ENCODE data around the gene NCKAP5. TPM values are rescaled to one million over a fixed set of nuclear protein-coding genes. Genes with fewer than 3 reads are reported as not detected.
"Not testable (repeated sequence)": the region's sequence is repeated elsewhere in the genome, so short reads cannot be mapped to it uniquely, and the experiment has no call there.

Gene NCKAP5
- total RNA-seq, 1 experiment from 2014 or later, result 3.4 TPM

- DNase-seq (ENCODE audit: low read depth), result no peak
- in situ Hi-C loops (cut with HindIII; ENCODE audit: low pct_unique_long_range_greater_than_20kb, low sequenced_read_pairs), result no loop called here
Measured at GRCh38 chr2:132850688-132851087, 717.6 kb downstream of the NCKAP5 start.

GRCh38 chr2:132849118-132849517 lies 719.1 kb downstream of the NCKAP5 start:
- in situ Hi-C loops (cut with HindIII; ENCODE audit: low pct_unique_long_range_greater_than_20kb, low sequenced_read_pairs), result no loop called here
- DNase-seq (ENCODE audit: low read depth), result no peak

DNA sequence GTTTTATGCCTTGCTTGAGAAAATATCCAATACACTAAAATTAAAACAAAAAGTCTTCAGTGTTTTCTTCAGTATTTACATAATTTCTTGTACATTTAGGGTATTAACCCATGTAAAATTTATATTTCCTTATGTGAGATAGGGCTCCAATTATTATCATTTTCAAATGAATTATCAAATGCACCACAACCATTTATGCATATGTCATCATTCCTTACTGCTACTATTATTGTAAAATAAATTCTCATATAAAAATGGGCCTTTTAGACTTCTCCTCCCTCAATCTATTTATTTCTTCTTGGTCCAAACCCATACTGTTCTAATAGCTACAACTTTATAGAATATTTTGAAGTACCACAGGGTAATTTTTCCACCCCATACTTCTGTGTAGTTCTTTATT lies 722.9 kb downstream of the NCKAP5 start:
- no peak for DNase-seq (ENCODE audit: low read depth)
- in situ Hi-C loops (cut with HindIII; ENCODE audit: low pct_unique_long_range_greater_than_20kb, low sequenced_read_pairs), result no loop called here

- DNase-seq (ENCODE audit: low read depth), result no peak
- in situ Hi-C loops (cut with HindIII; ENCODE audit: low pct_unique_long_range_greater_than_20kb, low sequenced_read_pairs), result no loop called here
Measured at GRCh38 chr2:132844585-132844984, 723.7 kb downstream of the NCKAP5 start.

- DNase-seq (ENCODE audit: low read depth), result no peak
Measured at GRCh38 chr2:132837769-132838168, 730.5 kb downstream of the NCKAP5 start.

DNA sequence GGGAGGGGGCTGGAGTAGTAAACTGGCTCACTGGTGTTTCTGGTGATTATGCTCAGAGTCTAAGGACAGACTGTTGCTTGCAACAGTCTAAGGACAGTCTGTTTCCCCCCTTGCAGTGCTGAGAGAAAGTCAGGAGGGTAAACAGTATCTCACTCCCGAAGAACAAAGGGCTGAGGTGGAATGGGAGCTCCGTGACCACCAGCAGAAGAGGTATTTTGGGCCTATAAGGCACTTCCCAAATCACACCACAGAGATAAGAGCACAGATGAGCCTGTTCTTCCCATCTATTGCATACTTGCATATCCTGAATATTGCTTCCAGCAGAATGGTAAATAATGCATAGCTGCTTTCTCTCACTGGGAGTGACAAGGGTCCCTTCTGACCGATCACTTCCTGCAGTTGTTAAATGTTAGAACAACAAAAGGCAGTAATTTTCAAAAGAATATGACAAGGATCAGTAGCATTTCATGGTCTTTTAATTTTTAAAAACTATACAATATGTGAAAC lies 737.9 kb downstream of the NCKAP5 start:
- in situ Hi-C loops (cut with HindIII; ENCODE audit: low pct_unique_long_range_greater_than_20kb, low sequenced_read_pairs), result no loop called here
- no peak for DNase-seq (ENCODE audit: low read depth)

More at GRCh38 chr2:132837769-132838168, 730.5 kb downstream of the NCKAP5 start:
- in situ Hi-C loops (cut with HindIII; ENCODE audit: low pct_unique_long_range_greater_than_20kb, low sequenced_read_pairs), result no loop called here

DNA sequence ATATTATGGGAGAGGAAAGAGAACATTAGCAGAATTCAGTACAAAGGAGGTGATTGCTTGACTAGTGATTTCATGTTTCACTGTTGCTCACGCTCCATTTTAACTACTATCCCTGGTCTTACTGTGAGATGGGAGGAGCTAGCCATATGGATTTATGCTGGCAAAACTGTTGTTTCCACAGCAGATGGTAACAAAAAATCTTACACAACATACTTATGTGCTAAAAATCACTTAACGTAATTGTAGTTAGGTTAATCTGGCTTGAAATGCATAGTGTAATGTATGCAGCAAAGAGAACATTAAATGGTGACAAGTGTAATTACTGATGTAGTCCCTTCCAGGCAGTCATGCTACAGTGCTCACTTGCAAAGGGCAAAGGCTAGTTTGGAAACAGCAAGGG lies 742.7 kb downstream of the NCKAP5 start:
- DNase-seq (ENCODE audit: low read depth), result no peak
- in situ Hi-C loops (cut with HindIII; ENCODE audit: low pct_unique_long_range_greater_than_20kb, low sequenced_read_pairs), result no loop called here

DNA sequence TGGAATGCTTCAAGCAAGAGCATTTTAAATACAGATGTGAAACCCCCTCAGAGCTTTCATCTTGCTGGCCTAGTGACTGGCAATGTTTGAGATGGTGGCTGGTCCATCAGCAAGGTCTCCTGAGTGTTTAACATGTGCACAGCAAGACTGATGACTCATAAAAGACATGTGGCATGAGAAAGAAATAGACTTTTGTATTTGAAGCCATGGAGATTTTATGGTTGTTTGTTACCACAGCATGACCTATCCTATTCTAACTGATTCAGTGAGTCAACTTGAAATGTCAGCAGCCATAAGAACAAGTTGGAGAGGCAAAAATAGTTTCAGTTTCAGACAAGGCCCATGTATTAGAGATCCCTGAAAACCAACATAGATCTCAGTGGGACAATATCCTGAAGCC lies 743.5 kb downstream of the NCKAP5 start:
- in situ Hi-C loops (cut with HindIII; ENCODE audit: low pct_unique_long_range_greater_than_20kb, low sequenced_read_pairs), result no loop called here
- peak; percentile 3 for DNase-seq (ENCODE audit: low read depth)

GRCh38 chr2:132816234-132816633 lies 752.0 kb downstream of the NCKAP5 start:
- DNase-seq (ENCODE audit: low read depth), result peak; percentile 71
- in situ Hi-C loops (cut with HindIII; ENCODE audit: low pct_unique_long_range_greater_than_20kb, low sequenced_read_pairs), result no loop called here

DNA sequence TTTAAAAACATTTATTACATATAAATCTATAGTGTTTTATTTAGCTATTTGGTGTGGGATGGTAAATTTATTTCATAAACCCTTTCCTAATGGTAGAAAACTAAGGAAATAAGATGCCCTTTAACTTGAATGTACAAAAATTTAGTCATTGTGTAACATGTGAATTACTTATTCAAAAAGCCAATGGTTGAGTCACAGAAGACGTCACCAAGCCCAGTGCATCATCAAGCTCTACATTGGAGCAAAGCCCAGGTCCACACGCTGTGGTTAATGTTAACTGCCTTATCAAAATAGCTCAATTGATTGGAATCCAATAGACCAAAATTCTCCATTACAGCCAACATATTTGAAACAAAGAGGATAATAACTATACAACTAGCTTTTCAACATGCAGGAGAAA lies 752.7 kb downstream of the NCKAP5 start:
- in situ Hi-C loops (cut with HindIII; ENCODE audit: low pct_unique_long_range_greater_than_20kb, low sequenced_read_pairs), result no loop called here
- DNase-seq (ENCODE audit: low read depth), result peak; percentile 43

GRCh38 chr2:132814651-132815050 lies 753.6 kb downstream of the NCKAP5 start:
- DNase-seq (ENCODE audit: low read depth), result no peak
- in situ Hi-C loops (cut with HindIII; ENCODE audit: low pct_unique_long_range_greater_than_20kb, low sequenced_read_pairs), result no loop called here

DNA sequence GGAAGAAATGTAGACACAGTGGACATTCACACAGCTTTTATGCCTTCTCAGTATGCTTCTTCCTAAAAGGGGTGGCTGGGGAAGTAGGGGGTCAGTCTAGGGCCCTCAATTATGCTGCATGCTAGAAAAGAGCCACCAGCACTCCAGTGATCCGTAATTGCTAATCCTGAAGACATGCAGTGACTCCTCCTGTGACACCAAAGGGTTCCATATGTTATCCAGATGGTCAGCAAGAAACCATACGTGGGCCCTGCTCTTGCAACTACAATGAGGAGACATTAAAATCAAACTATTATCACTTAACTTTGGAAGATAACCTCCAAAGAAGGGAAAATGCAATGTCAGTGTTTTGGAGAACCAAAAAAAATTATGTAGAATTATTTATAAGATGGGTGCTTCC lies 754.8 kb downstream of the NCKAP5 start:
- in situ Hi-C loops (cut with HindIII; ENCODE audit: low pct_unique_long_range_greater_than_20kb, low sequenced_read_pairs), result no loop called here

DNA sequence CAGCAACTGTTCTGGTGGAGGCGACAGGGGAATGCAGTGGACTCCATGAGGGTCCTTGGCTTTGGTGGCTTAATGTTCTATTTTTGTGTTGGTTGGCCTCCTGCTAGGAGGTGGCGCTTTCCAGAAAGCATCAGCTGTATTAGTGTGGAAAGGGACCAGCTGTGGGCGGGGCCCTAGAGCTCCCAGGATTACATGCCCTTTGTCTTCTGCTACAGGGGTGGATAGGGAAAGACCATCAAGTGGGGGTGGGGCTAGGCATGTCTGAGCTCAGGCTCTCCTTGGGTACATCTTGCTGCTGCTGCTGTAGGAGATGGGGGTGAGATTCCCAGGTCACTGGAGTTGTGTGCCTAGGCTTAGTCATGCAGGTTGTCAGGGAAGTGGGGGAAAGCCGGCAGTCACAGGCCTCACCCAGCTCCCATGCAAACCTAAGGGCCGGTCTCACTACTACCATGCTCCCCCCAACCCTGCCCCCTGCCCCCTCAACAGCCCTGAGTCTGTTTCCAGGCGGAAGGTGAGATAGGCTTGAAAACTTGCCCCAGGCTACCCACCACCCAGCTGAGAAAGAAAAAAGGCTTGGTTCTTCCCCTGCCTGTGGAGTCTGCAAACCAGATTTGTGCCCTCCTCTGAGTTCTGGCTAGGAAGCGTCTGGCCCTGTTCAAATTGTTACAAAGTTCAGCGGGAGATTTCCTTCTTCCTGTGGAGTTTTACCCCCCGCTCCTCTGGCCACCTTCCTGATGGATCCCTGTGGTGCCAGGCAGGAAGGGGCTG lies 756.9 kb downstream of the NCKAP5 start:
- in situ Hi-C loops (cut with HindIII; ENCODE audit: low pct_unique_long_range_greater_than_20kb, low sequenced_read_pairs), result no loop called here
- DNase-seq (ENCODE audit: low read depth), result no peak

More for the DNA sequence above, 754.8 kb downstream of the NCKAP5 start:
- no peak for DNase-seq (ENCODE audit: low read depth)

GRCh38 chr2:132809962-132810361 lies 758.3 kb downstream of the NCKAP5 start:
- DNase-seq (ENCODE audit: low read depth); in situ Hi-C loops (cut with HindIII; ENCODE audit: low pct_unique_long_range_greater_than_20kb, low sequenced_read_pairs): not testable (repeated sequence)

DNA sequence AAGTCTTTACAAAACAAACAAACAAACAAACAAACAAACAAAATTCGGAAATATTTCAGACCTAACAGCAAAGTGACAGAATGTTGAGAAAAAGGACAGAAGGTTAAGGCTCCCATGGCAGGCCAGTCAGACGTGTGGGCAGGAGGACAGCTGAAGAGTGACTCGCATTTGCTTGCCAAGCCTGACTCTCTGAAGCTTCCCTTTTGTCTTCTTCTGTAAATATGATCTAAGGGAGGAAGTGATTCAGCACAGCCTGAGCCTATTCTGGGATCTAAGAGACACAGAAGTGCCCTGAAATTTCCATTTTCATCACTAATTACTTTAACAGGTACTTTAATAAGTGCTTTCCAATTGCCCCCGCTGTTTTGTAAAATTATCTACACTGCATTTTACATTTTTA lies 764.2 kb downstream of the NCKAP5 start:
- peak; percentile 58 for DNase-seq (ENCODE audit: low read depth)
- in situ Hi-C loops (cut with HindIII; ENCODE audit: low pct_unique_long_range_greater_than_20kb, low sequenced_read_pairs), result no loop called here

DNA sequence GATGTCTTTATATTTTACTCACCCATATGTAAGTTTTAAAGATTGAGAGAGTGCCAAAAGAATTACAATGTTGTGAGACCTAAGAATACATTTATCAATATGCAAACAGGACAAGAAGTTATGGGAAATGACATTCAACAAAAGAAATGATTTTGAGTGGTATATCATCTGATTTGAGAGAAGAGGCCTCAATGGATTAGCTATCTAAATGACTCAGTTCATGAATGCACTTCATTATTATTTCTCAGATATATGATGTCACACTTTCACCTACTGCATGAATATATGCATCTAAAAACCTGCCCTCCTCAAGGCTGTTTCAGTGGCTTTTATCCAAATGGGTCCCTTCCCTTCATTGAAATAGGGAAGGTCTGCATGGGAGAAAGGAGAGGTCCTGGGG lies 769.9 kb downstream of the NCKAP5 start:
- in situ Hi-C loops (cut with HindIII; ENCODE audit: low pct_unique_long_range_greater_than_20kb, low sequenced_read_pairs), result no loop called here
- no peak for DNase-seq (ENCODE audit: low read depth)

- in situ Hi-C loops (cut with HindIII; ENCODE audit: low pct_unique_long_range_greater_than_20kb, low sequenced_read_pairs), result no loop called here
- peak; percentile 22 for DNase-seq (ENCODE audit: low read depth)
Measured at GRCh38 chr2:132797556-132797955, 770.7 kb downstream of the NCKAP5 start.

- in situ Hi-C loops (cut with HindIII; ENCODE audit: low pct_unique_long_range_greater_than_20kb, low sequenced_read_pairs), result no loop called here
- DNase-seq (ENCODE audit: low read depth), result no peak
Measured at GRCh38 chr2:132797071-132797470, 771.2 kb downstream of the NCKAP5 start.

- no peak for DNase-seq (ENCODE audit: low read depth)
Measured at GRCh38 chr2:132795220-132795619, 773.0 kb downstream of the NCKAP5 start.

GRCh38 chr2:132793532-132793931 lies 774.7 kb downstream of the NCKAP5 start:
- in situ Hi-C loops (cut with HindIII; ENCODE audit: low pct_unique_long_range_greater_than_20kb, low sequenced_read_pairs), result no loop called here

More at GRCh38 chr2:132795220-132795619, 773.0 kb downstream of the NCKAP5 start:
- in situ Hi-C loops (cut with HindIII; ENCODE audit: low pct_unique_long_range_greater_than_20kb, low sequenced_read_pairs), result no loop called here

More at GRCh38 chr2:132793532-132793931, 774.7 kb downstream of the NCKAP5 start:
- no peak for DNase-seq (ENCODE audit: low read depth)

Data from Caki2 (cell line).